ENCODE measurements around the gene CCNYL1. TPM values are rescaled to one million over a fixed set of nuclear protein-coding genes. Genes with fewer than 3 reads are reported as not detected.

CCNYL1 gene
- total RNA-seq, 4 donors from 2014 or later: 30.0 to 99.5 (median 31.7) TPM

GRCh38 chr2:207772081-207772843 lies 60.8 kb downstream of the CCNYL1 start:
- peak overlapping the region in 3 of 4 donors; percentile 90 to 96 (median 95) for H3K27ac ChIP-seq
- in situ Hi-C loops (cut with MboI; ENCODE audit: low pct_ligation_motif_present in 1 of 4, low pct_unique_long_range_greater_than_20kb in 1 of 4, low sequenced_read_pairs in 3 of 4): no loop called here
- H3K27me3 ChIP-seq: no peaks in the 10 kb centered on the region
- DNase-seq: no peak
- TF ChIP-seq CTCF (IDR thresholded peaks at IDR 0.05) (no peak), EP300 (IDR thresholded peaks at IDR 0.05; ENCODE audit: low read depth) (no peak), POLR2A (IDR thresholded peaks at IDR 0.05) (no peak), POLR2AphosphoS5 (IDR thresholded peaks at IDR 0.05) (no peak)
- 71 to 72% methylated on average over 8 to 13 of the region's 13 CpGs for WGBS, 2 donors (ENCODE audit: low coverage in 1 of 2)
- peaks cover 0 to 1% (median 0%) of the 10 kb centered on the region in 4 donors for H3K36me3 ChIP-seq
- intact Hi-C loops (cut with DNase I; ENCODE audit: low total_unique reads): loop anchor here (5.0 kb wide), 1 partner anchor 190 kb away; no protein-coding TSS in a partner anchor
- H3K4me1 ChIP-seq: peaks cover 9 to 23% (median 16%) of the 10 kb centered on the region in 4 donors
- no peaks in the 10 kb centered on the region for H3K9me3 ChIP-seq
- no peak overlapping the region for H3K4me3 ChIP-seq

- Histone ChIP-seq H3K4me3 (no peak overlapping the region), H3K9me3 (no peaks in the 10 kb centered on the region), H3K27me3 (no peaks in the 10 kb centered on the region), H3K4me1 (peaks cover 3 to 17% (median 11%) of the 10 kb centered on the region in 4 donors), H3K36me3 (no peaks in the 10 kb centered on the region), H3K27ac (no peak overlapping the region)
- TF ChIP-seq CTCF (IDR thresholded peaks at IDR 0.05) (no peak), POLR2AphosphoS5 (IDR thresholded peaks at IDR 0.05) (no peak), EP300 (IDR thresholded peaks at IDR 0.05; ENCODE audit: low read depth) (no peak), POLR2A (IDR thresholded peaks at IDR 0.05) (no peak)
- 91 to 94% methylated on average over 6 to 13 of the region's 13 CpGs for WGBS, 2 donors (ENCODE audit: low coverage in 1 of 2)
- DNase-seq: no peak
- in situ Hi-C loops (cut with MboI; ENCODE audit: low pct_ligation_motif_present in 1 of 4, low pct_unique_long_range_greater_than_20kb in 1 of 4, low sequenced_read_pairs in 3 of 4): no loop called here
- intact Hi-C loops (cut with DNase I; ENCODE audit: low total_unique reads): loop anchor here (5.0 kb wide), 1 partner anchor 189 kb away; no protein-coding TSS in a partner anchor
These were observed 61.4 kb downstream of the CCNYL1 start for GRCh38 chr2:207772844-207773205.

GRCh38 chr2:207775473-207775872 lies 64.0 kb downstream of the CCNYL1 start:
- Histone ChIP-seq H3K36me3 (no peaks in the 10 kb centered on the region), H3K27me3 (no peaks in the 10 kb centered on the region), H3K4me3 (no peak overlapping the region), H3K9me3 (no peaks in the 10 kb centered on the region), H3K4me1 (peaks cover 0 to 14% (median 4%) of the 10 kb centered on the region in 4 donors), H3K27ac (no peak overlapping the region)
- WGBS, 2 donors (ENCODE audit: low coverage in 1 of 2): 74% methylated on average over 3 of the region's 3 CpGs; no CpG with 5 or more reads in 1 of the 2 donors
- TF ChIP-seq CTCF (IDR thresholded peaks at IDR 0.05): no peak
- no peak for TF ChIP-seq POLR2A (IDR thresholded peaks at IDR 0.05)
- no peak for TF ChIP-seq EP300 (IDR thresholded peaks at IDR 0.05; ENCODE audit: low read depth)
- TF ChIP-seq POLR2AphosphoS5 (IDR thresholded peaks at IDR 0.05): no peak
- in situ Hi-C loops (cut with MboI; ENCODE audit: low pct_ligation_motif_present in 1 of 4, low pct_unique_long_range_greater_than_20kb in 1 of 4, low sequenced_read_pairs in 3 of 4): no loop called here
- intact Hi-C loops (cut with DNase I; ENCODE audit: low total_unique reads): no loop called here
- DNase-seq: no peak

GRCh38 chr2:207777124-207777523 lies 65.7 kb downstream of the CCNYL1 start:
- 83% methylated on average over 6 of the region's 6 CpGs; no CpG with 5 or more reads in 1 of the 2 donors for WGBS, 2 donors (ENCODE audit: low coverage in 1 of 2)
- Histone ChIP-seq H3K9me3 (no peaks in the 10 kb centered on the region), H3K27ac (no peak overlapping the region), H3K27me3 (no peaks in the 10 kb centered on the region), H3K4me3 (no peak overlapping the region), H3K4me1 (peaks cover 0 to 10% (median 4%) of the 10 kb centered on the region in 4 donors), H3K36me3 (no peaks in the 10 kb centered on the region)
- DNase-seq: no peak
- in situ Hi-C loops (cut with MboI; ENCODE audit: low pct_ligation_motif_present in 1 of 4, low pct_unique_long_range_greater_than_20kb in 1 of 4, low sequenced_read_pairs in 3 of 4): no loop called here
- no peak for TF ChIP-seq POLR2AphosphoS5 (IDR thresholded peaks at IDR 0.05)
- no peak for TF ChIP-seq POLR2A (IDR thresholded peaks at IDR 0.05)
- TF ChIP-seq CTCF (IDR thresholded peaks at IDR 0.05): no peak
- intact Hi-C loops (cut with DNase I; ENCODE audit: low total_unique reads): no loop called here

All from transverse colon (tissue), 4 donors.